PC-3 (cell line): ENCODE results near the gene PLPP6. TPM values are rescaled to one million over a fixed set of nuclear protein-coding genes. Genes with fewer than 3 reads are reported as not detected.
A peak's percentile ranks its signal among the peaks of the same experiment; 100 is the strongest.
"Not testable (repeated sequence)": the region's sequence is repeated elsewhere in the genome, so short reads cannot be mapped to it uniquely, and the experiment has no call there.

Experiments used
- ATAC-seq: fragments of 200-7000 bp; cut with Tn5 transposase; 2 replicates; pipeline ENCODE4 v1.9.1; 2020; ENCODE audit warnings: mild to moderate bottlenecking, moderate library complexity
- BruUV-seq: library from RNA; stranded (reverse); fragments of 400-500 nt; replicated peaks from 2 replicates; lab custom pipeline; 2021; lab: Mats Ljungman, UMichigan
- CTCF ChIA-PET: fragments of 300-600 bp; sonication (Branson Sonifier 250); formaldehyde crosslinking; loops from one replicate; lab custom pipeline; 2022; ENCODE audit warnings: antibody characterized with exemption; lab: Charles Lee
- POLR2A ChIA-PET: fragments of 300-600 bp; sonication (Branson Sonifier 250); formaldehyde crosslinking; loops from one replicate; lab custom pipeline; 2022; ENCODE audit warnings: antibody characterized with exemption; ENCODE audit not compliant: unreplicated experiment; lab: Charles Lee
- DNase-seq: peaks from one replicate; pipeline ENCODE4 v3.0.0-alpha.2; 2015
- H2AFZ ChIP-seq: fragments of 300-600 bp; sonication (generic); 2 replicates; pipeline ENCODE4 v1.6.0; 2016; ENCODE audit warnings: antibody characterized with exemption, low read length
- H3F3A ChIP-seq: fragments of 300-600 bp; sonication (generic); one replicate; pipeline ENCODE4 v1.6.0; 2017; ENCODE audit warnings: antibody characterized with exemption, low read length, control low read depth, mild to moderate bottlenecking; ENCODE audit not compliant: unreplicated experiment
- H3K27ac ChIP-seq: fragments of 300-600 bp; sonication (generic); 2 replicates; pipeline ENCODE4 v1.5.1; 2016; ENCODE audit warnings: mild to moderate bottlenecking, low read length
- H3K27me3 ChIP-seq: fragments of 300-600 bp; sonication (generic); 2 replicates; pipeline ENCODE4 v1.6.1; 2016; ENCODE audit warnings: low read length, mixed read lengths
- H3K36me3 ChIP-seq: fragments of 300-600 bp; sonication (generic); 2 replicates; pipeline ENCODE4 v1.6.1; 2016; ENCODE audit warnings: low read depth, mixed run types, low read length, mixed read lengths
- H3K4me1 ChIP-seq: fragments of 300-600 bp; sonication (generic); 2 replicates; pipeline ENCODE4 v1.5.1; 2016; ENCODE audit warnings: low read length; ENCODE audit not compliant: insufficient read depth
- H3K4me2 ChIP-seq: fragments of 300-600 bp; sonication (generic); 2 replicates; pipeline ENCODE4 v1.6.0; 2016; ENCODE audit warnings: low read length
- H3K4me3 ChIP-seq: fragments of 300-600 bp; sonication (generic); 2 replicates; pipeline ENCODE4 v1.5.1; 2016; ENCODE audit warnings: mild to moderate bottlenecking, low read length, mixed read lengths
- H3K79me2 ChIP-seq: fragments of 300-600 bp; sonication (generic); 2 replicates; pipeline ENCODE4 v1.6.1; 2017; ENCODE audit warnings: low read length, mixed read lengths
- H3K9ac ChIP-seq: fragments of 300-600 bp; sonication (generic); 2 replicates; pipeline ENCODE4 v1.6.0; 2016; ENCODE audit warnings: mild to moderate bottlenecking, low read length
- H3K9me2 ChIP-seq: fragments of 300-600 bp; sonication (generic); replicated peaks from 2 replicates; pipeline ENCODE4 v1.6.1; 2016; ENCODE audit warnings: mixed run types, low read length, mixed read lengths
- H3K9me3 ChIP-seq: fragments of 300-600 bp; sonication (generic); 2 replicates; pipeline ENCODE4 v1.6.1; 2016; ENCODE audit warnings: low read length, mixed read lengths
- H4K20me1 ChIP-seq: fragments of 300-600 bp; sonication (generic); 2 replicates; pipeline ENCODE4 v1.6.1; 2016; ENCODE audit warnings: low read length, mixed read lengths
- CTCF ChIP-seq: fragments of 300-600 bp; sonication (generic); conservative IDR thresholded peaks from 2 replicates; pipeline ENCODE4 v1.5.1; 2017; ENCODE audit warnings: antibody characterized with exemption, low read depth, mild to moderate bottlenecking, low read length
- EZH2 ChIP-seq: fragments of 300-600 bp; sonication (generic); IDR thresholded peaks from one replicate; pipeline ENCODE4 v1.6.1; 2017; ENCODE audit warnings: antibody characterized with exemption, mild to moderate bottlenecking, low read length; ENCODE audit not compliant: unreplicated experiment
- EZH2phosphoT487 ChIP-seq: fragments of 300-600 bp; sonication (generic); IDR thresholded peaks from 2 replicates; pipeline ENCODE4 v1.6.1; 2018; ENCODE audit warnings: mild to moderate bottlenecking, antibody characterized with exemption, low read length, borderline replicate concordance
- intact Hi-C: fragments of 100-400 bp; cut with micrococcal nuclease; formaldehyde crosslinking; loops from 2 replicates; pipeline ENCODE4 v1.9.0; 2023
- total RNA-seq: library from RNA; depleted of rRNA; stranded (reverse); fragments of >200 nt; gene quantifications from 2 replicates; pipeline ENCODE4 v1.2.3, GENCODE V29; 2014

PLPP6 gene
- total RNA-seq, 1 experiment from 2014 or later = 3.6 TPM

DNA sequence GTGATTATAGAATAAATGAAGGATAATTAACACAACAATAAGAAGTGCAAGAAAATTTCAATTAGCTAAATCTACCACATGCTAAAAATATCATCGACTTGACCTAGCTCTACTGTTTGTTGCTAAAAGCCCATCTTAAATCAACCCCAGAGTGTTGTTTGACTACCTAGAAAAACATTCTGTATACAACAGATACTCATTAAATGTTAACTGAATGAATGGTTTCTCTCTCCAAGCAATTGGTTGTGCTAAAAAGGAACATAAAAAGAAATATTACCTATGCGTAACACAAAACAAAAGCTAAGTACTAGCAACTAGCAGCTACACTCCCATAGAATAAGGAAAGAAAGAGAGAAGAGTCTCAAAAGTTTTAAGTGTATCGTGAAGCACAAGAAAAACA lies 5.5 kb upstream of the PLPP6 start:
- no peaks in the 10 kb centered on the region for H4K20me1 ChIP-seq
- no peak overlapping the region for H3K27ac ChIP-seq
- H3K9me2 ChIP-seq = no peaks in the 10 kb centered on the region
- no peaks in the 10 kb centered on the region for H3K79me2 ChIP-seq
- H2AFZ ChIP-seq = no peak overlapping the region
- H3K4me3 ChIP-seq = no peak overlapping the region
- H3K4me1 ChIP-seq = peaks cover 14% of the 10 kb centered on the region
- CTCF ChIA-PET = no interaction called here
- H3K27me3 ChIP-seq = no peaks in the 10 kb centered on the region
- no peaks in the 10 kb centered on the region for H3K36me3 ChIP-seq
- no peaks in the 10 kb centered on the region for H3K9me3 ChIP-seq
- H3K4me2 ChIP-seq = no peak overlapping the region
- TF ChIP-seq EZH2 (no peak), CTCF (no peak), EZH2phosphoT487 (no peak)
- DNase-seq (no peak), ATAC-seq (no peak)
- no peaks in the 10 kb centered on the region for H3F3A ChIP-seq
- BruUV-seq = no TSS peak
- intact Hi-C loops = no loop called here
- POLR2A ChIA-PET = no interaction called here
- no peak overlapping the region for H3K9ac ChIP-seq

GRCh38 chr9:4657426-4658159 lies 4.5 kb upstream of the PLPP6 start:
- no peak for TF ChIP-seq EZH2
- TF ChIP-seq CTCF = no peak
- TF ChIP-seq EZH2phosphoT487 = no peak
- H3K9me2 ChIP-seq = no peaks in the 10 kb centered on the region
- H3K4me1 ChIP-seq = peaks cover 17% of the 10 kb centered on the region
- intact Hi-C loops = no loop called here
- DNase-seq (no peak), ATAC-seq (peak; percentile 32)
- H3K9me3 ChIP-seq = no peaks in the 10 kb centered on the region
- H3K27ac ChIP-seq = 0 out of 2 replicates have a peak overlapping the region, but pooled peaks have one; percentile 20
- H3K4me2 ChIP-seq = peak overlapping the region; percentile 8; the same call in 1 of the 2 replicates
- no peaks in the 10 kb centered on the region for H3F3A ChIP-seq
- H3K9ac ChIP-seq = no peak overlapping the region
- H3K36me3 ChIP-seq = no peaks in the 10 kb centered on the region
- peak overlapping the region; percentile 34; the same call in 1 of the 2 replicates for H2AFZ ChIP-seq
- no TSS peak for BruUV-seq
- H3K27me3 ChIP-seq = no peaks in the 10 kb centered on the region
- ChIA-PET POLR2A (interaction anchor here (0.6 kb wide), 1 partner anchor 24 kb away, joined by 3 read pairs; no protein-coding TSS in a partner anchor), CTCF (no interaction called here)
- H3K4me3 ChIP-seq = no peak overlapping the region
- H4K20me1 ChIP-seq = no peaks in the 10 kb centered on the region
- peaks cover 3% of the 10 kb centered on the region for H3K79me2 ChIP-seq

- H3K4me1 ChIP-seq = peaks cover 46% of the 10 kb centered on the region
- POLR2A ChIA-PET = interaction anchor here (0.8 kb wide), 1 partner anchor 49 kb away, joined by 5 read pairs; no protein-coding TSS in a partner anchor
- H3F3A ChIP-seq, CTCF ChIA-PET, H4K20me1 ChIP-seq, H3K36me3 ChIP-seq, H3K27ac ChIP-seq, H3K9me3 ChIP-seq, DNase-seq, BruUV-seq, H3K4me3 ChIP-seq, H2AFZ ChIP-seq, ATAC-seq, H3K9me2 ChIP-seq, H3K4me2 ChIP-seq, H3K27me3 ChIP-seq, H3K9ac ChIP-seq: not testable (repeated sequence)
- H3K79me2 ChIP-seq = peaks cover 34% of the 10 kb centered on the region
- intact Hi-C loops = loop anchor here (1.0 to 5.0 kb wide), 3 partner anchors 56 to 168 kb away; partner anchors contain the start of genes AK3 and SLC1A1
Measured at GRCh38 chr9:4660665-4661064, 1.4 kb upstream of the PLPP6 start.
